SK-N-MC (cell line): ENCODE measurements around the gene TPSG1.

Source experiments
- EZH2 ChIP-seq: fragments of 200-600 bp; sonication (generic); IDR thresholded peaks from one replicate; pipeline ENCODE4 v1.6.1; 2017; ENCODE audit warnings: antibody characterized with exemption
- POLR2AphosphoS5 ChIP-seq: IDR thresholded peaks from 2 replicates; pipeline ENCODE4 v1.6.1; 2012; ENCODE audit warnings: mild to moderate bottlenecking, low read depth, low read length, borderline replicate concordance

- TF ChIP-seq POLR2AphosphoS5 (no peak), EZH2 (no peak)
These were observed 37.8 kb upstream of the TPSG1 start for GRCh38 chr16:1262846-1263221.
